PC-9 (cell line): ENCODE results near the gene NTF3. TPM values are rescaled to one million over a fixed set of nuclear protein-coding genes. Genes with fewer than 3 reads are reported as not detected.

ENCODE experiments used
- BruUV-seq: library from RNA; stranded (reverse); fragments of 400-500 nt; replicated peaks from 2 replicates; lab custom pipeline; 2021; lab: Mats Ljungman, UMichigan
- CTCF ChIA-PET: fragments of 300-600 bp; sonication (Branson Sonifier 250); formaldehyde crosslinking; loops from one replicate; lab custom pipeline; 2022; ENCODE audit warnings: antibody characterized with exemption; lab: Charles Lee
- POLR2A ChIA-PET: fragments of 300-600 bp; sonication (Branson Sonifier 250); formaldehyde crosslinking; loops from one replicate; lab custom pipeline; 2022; ENCODE audit warnings: antibody characterized with exemption; ENCODE audit not compliant: unreplicated experiment; lab: Charles Lee
- DNase-seq, 2 experiments: peaks; one replicate each; pipeline versions ENCODE4 v3.0.0 to v3.0.0-alpha.2; 2015 to 2022; ENCODE audit warnings: mixed read lengths in 1 of 2
- H2AFZ ChIP-seq: fragments of 200-600 bp; sonication (generic); 2 replicates; pipeline ENCODE4 v1.8.1; 2017; ENCODE audit warnings: antibody characterized with exemption
- H3F3A ChIP-seq: fragments of 200-600 bp; sonication (generic); 2 replicates; pipeline ENCODE4 v1.8.1; 2017; ENCODE audit warnings: antibody characterized with exemption, mild to moderate bottlenecking, low read depth; ENCODE audit not compliant: insufficient read depth
- H3K27ac ChIP-seq: fragments of 200-600 bp; sonication (generic); 2 replicates; pipeline ENCODE4 v1.6.1; 2016; ENCODE audit warnings: mixed run types
- H3K27me3 ChIP-seq: fragments of 200-600 bp; sonication (generic); 2 replicates; pipeline ENCODE4 v1.6.1; 2016; ENCODE audit warnings: low read depth, mixed run types; ENCODE audit not compliant: insufficient read depth
- H3K36me3 ChIP-seq: fragments of 200-600 bp; sonication (generic); 2 replicates; pipeline ENCODE4 v1.6.1; 2016; ENCODE audit warnings: low read depth, mixed run types
- H3K4me1 ChIP-seq: fragments of 200-600 bp; sonication (generic); replicated peaks from 2 replicates; pipeline ENCODE4 v1.6.1; 2016; ENCODE audit warnings: mixed run types; ENCODE audit not compliant: insufficient read depth
- H3K4me2 ChIP-seq: fragments of 200-600 bp; sonication (generic); 2 replicates; pipeline ENCODE4 v1.6.1; 2017; ENCODE audit warnings: mixed run types
- H3K4me3 ChIP-seq: fragments of 200-600 bp; sonication (generic); 2 replicates; pipeline ENCODE4 v1.6.1; 2016; ENCODE audit warnings: mixed run types
- H3K79me2 ChIP-seq: fragments of 200-600 bp; sonication (generic); 2 replicates; pipeline ENCODE4 v1.6.1; 2017; ENCODE audit warnings: low read depth, mixed run types
- H3K9me2 ChIP-seq: fragments of 200-600 bp; sonication (generic); 2 replicates; pipeline ENCODE4 v1.8.1; 2017; ENCODE audit warnings: mild to moderate bottlenecking; ENCODE audit not compliant: insufficient read depth
- H3K9me3 ChIP-seq: fragments of 200-600 bp; sonication (generic); 2 replicates; pipeline ENCODE4 v1.8.1; 2016; ENCODE audit warnings: low read depth; ENCODE audit not compliant: insufficient read depth
- H4K20me1 ChIP-seq: fragments of 200-600 bp; sonication (generic); 2 replicates; pipeline ENCODE4 v1.8.1; 2017; ENCODE audit not compliant: insufficient read depth
- CTCF ChIP-seq: fragments of 200-600 bp; sonication (generic); conservative IDR thresholded peaks from 2 replicates; pipeline ENCODE4 v1.6.1; 2017; ENCODE audit warnings: mixed run types, antibody characterized with exemption, mild to moderate bottlenecking, moderate library complexity
- EZH2 ChIP-seq: fragments of 200-600 bp; sonication (generic); IDR thresholded peaks from 2 replicates; pipeline ENCODE4 v1.8.0; 2017; ENCODE audit warnings: antibody characterized with exemption, low read depth
- intact Hi-C: fragments of 100-400 bp; cut with micrococcal nuclease; formaldehyde crosslinking; loops from one replicate; pipeline ENCODE4 v1.10.0; 2022; ENCODE audit not compliant: unreplicated experiment
- total RNA-seq: library from RNA; stranded (reverse); gene quantifications from 2 replicates; pipeline ENCODE4 v1.2.3, GENCODE V29; 2021

NTF3 gene
- total RNA-seq, 1 experiment from 2014 or later, result not detected

- no TSS peak for BruUV-seq
- no peak overlapping the region for H2AFZ ChIP-seq
- H3K79me2 ChIP-seq, result no peaks in the 10 kb centered on the region
- H3F3A ChIP-seq, result no peaks in the 10 kb centered on the region
- no peak for TF ChIP-seq EZH2
- TF ChIP-seq CTCF, result no peak
- peaks cover 93% of the 10 kb centered on the region for H3K27me3 ChIP-seq
- H3K9me3 ChIP-seq, result no peaks in the 10 kb centered on the region
- DNase-seq, result no peak
- no peaks in the 10 kb centered on the region for H3K9me2 ChIP-seq
- H3K4me2 ChIP-seq, result no peak overlapping the region
- ChIA-PET POLR2A (no interaction called here), CTCF (no interaction called here)
- intact Hi-C loops, result no loop called here
- H3K4me1 ChIP-seq, result no peaks in the 10 kb centered on the region
- H4K20me1 ChIP-seq, result no peaks in the 10 kb centered on the region
- no peaks in the 10 kb centered on the region for H3K36me3 ChIP-seq
- H3K27ac ChIP-seq, result no peak overlapping the region
- no peak overlapping the region for H3K4me3 ChIP-seq
Measured at GRCh38 chr12:5518584-5519365, 86.9 kb downstream of the NTF3 start.

- Histone ChIP-seq H3K36me3 (no peaks in the 10 kb centered on the region), H4K20me1 (no peaks in the 10 kb centered on the region), H3F3A (no peaks in the 10 kb centered on the region), H3K9me3 (no peaks in the 10 kb centered on the region), H3K27me3 (peaks cover 94% of the 10 kb centered on the region), H3K4me1 (no peaks in the 10 kb centered on the region), H3K4me3 (no peak overlapping the region), H3K79me2 (no peaks in the 10 kb centered on the region), H2AFZ (no peak overlapping the region), H3K9me2 (no peaks in the 10 kb centered on the region), H3K4me2 (no peak overlapping the region), H3K27ac (no peak overlapping the region)
- DNase-seq, result no peak
- TF ChIP-seq EZH2 (no peak), CTCF (no peak)
- CTCF ChIA-PET, result no interaction called here
- BruUV-seq, result no TSS peak
- POLR2A ChIA-PET, result no interaction called here
- intact Hi-C loops, result no loop called here
Measured at GRCh38 chr12:5520037-5520436, 88.1 kb downstream of the NTF3 start.

GRCh38 chr12:5520831-5521230 lies 88.9 kb downstream of the NTF3 start:
- Histone ChIP-seq H3K4me2 (no peak overlapping the region), H3K79me2 (no peaks in the 10 kb centered on the region), H3K4me1 (no peaks in the 10 kb centered on the region), H3K4me3 (no peak overlapping the region), H3K27me3 (peaks cover 94% of the 10 kb centered on the region), H3F3A (no peaks in the 10 kb centered on the region), H3K9me3 (no peaks in the 10 kb centered on the region), H4K20me1 (no peaks in the 10 kb centered on the region), H3K36me3 (no peaks in the 10 kb centered on the region), H2AFZ (no peak overlapping the region), H3K27ac (no peak overlapping the region), H3K9me2 (no peaks in the 10 kb centered on the region)
- no peak for DNase-seq
- no TSS peak for BruUV-seq
- intact Hi-C loops, result no loop called here
- no peak for TF ChIP-seq EZH2
- no peak for TF ChIP-seq CTCF
- ChIA-PET CTCF (no interaction called here), POLR2A (no interaction called here)
